ENCODE measurements around the gene RAP1GAP2.
A peak's percentile ranks its signal among the peaks of the same experiment; 100 is the strongest.
"Not testable (repeated sequence)": the region's sequence is repeated elsewhere in the genome, so short reads cannot be mapped to it uniquely, and the experiment has no call there.

Gene RAP1GAP2

DNA sequence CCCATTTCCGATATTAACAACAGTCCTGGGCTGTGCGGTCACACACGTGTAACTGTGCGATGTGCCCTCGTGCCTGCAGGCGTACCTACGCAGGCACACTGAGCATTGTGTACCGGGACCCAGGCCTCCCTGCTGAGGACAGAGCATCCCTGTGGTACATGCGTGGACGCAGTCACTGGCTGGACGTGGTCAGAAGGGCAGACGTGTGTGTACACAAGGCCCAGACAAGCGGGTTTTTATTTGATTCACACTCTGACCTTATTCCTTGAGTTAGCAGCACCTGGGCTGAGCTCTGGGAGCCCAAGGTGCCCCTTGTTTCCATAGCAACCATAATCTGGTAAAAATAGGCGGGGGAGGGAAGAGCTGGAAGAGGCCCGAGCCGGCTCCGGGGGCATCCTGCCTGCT is 19.5 kb downstream of the RAP1GAP2 start:
- DNase-seq, result no peak

DNA sequence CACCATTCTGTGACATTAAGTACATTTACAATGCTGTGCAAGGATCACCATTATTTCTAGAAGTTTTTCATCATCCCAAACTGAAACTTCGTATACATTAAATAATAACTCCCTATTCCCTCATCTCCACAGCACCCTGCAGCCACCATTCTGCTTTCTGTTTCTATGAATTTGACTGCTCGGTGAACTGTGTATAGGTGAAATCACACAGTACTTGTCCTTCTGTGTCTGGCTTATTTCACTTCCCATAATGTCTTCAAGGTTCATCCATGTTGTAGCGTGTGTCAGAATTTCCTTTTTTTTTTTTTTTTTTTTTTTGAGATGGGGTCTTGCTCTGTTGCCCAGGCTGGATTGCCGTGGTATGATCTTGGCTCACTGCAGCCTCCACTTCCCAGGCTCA is 20.4 kb downstream of the RAP1GAP2 start:
- no peak for DNase-seq

DNA sequence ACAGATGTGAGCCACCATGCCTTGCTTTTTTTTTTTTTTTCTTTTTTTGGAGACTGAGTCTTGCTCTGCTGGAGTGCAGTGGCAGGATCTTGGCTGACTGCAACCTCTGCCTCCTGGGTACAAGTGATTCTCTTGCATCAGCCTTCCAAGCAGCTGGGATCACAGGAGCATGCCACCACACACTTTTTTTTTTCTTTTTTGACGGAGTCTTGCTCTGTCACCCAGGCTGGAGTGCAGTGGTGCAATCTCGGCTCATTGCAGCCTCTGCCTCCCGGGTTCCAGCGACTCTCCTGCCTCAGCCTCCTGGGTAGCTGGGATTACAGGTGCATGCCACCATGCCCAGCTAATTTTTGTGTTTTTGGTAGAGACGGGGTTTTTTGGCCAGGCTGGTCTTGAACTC is 23.1 kb downstream of the RAP1GAP2 start:
- DNase-seq, result not testable (repeated sequence)

DNA sequence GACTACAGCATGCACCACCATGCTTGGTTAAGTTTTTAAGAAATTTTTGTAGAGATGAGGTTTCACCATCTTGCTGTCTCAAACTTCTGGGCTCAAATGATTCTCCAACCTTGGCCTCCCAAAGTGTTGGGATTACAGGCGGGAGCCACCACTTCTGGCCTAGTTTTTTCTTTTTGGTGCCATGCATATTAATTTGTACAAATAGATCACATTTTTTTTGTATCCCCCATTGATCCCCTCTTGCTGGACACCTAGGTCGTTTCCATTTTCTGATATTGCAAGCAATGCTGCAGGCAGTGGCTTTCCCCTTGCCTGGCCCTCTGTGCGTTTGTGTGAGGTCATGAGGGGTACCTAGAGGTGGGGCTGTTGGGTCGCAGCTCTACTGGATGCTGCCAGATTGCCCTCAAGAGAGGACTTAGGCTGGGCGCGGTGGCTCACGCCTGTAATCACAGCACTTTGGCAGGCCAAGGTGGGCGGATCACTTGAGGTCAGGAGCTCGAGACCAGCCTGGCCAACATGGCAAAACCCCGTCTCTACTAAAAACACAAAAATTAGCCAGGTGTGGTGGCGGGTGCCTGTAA is 23.8 kb downstream of the RAP1GAP2 start:
- DNase-seq, result no peak

DNA sequence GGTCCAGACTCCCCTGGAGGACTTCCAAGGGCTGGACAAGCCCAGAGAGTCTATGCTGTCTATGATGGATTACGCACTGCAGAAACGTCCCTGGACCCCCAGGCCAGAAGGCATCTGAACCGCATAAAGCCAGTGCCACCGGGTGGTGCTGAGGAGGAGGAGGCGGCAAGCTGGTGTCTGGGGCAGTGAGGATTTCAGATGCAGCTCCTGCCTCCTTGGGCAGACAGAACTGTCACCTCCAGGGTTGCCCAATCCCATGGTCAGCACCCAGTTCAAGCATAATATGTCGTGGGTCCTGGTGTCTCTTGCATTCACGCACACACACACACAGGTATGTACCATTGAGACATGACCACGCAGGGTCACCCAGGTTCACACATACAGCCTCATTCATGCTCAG is 25.6 kb downstream of the RAP1GAP2 start:
- no peak for DNase-seq

DNA sequence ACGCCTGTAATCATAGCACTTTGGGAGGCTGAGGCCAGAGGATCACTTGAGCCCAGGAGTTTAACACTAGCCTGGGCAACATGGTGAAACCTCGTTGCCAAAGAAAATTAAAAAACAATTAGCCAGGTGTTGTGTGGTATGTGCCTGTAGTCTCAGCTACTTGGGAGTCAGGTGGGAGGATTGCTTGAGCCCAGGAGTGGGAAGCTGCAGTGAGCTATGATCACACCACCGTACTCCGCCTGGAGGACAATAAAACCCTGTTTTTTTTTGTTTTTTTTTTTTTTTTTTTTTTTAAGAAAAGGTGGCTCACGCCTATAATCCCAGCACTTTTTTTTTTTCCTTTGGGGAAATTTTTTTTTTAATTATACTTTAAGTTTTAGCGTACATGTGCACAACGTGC is 26.1 kb downstream of the RAP1GAP2 start:
- no peak for DNase-seq

DNA sequence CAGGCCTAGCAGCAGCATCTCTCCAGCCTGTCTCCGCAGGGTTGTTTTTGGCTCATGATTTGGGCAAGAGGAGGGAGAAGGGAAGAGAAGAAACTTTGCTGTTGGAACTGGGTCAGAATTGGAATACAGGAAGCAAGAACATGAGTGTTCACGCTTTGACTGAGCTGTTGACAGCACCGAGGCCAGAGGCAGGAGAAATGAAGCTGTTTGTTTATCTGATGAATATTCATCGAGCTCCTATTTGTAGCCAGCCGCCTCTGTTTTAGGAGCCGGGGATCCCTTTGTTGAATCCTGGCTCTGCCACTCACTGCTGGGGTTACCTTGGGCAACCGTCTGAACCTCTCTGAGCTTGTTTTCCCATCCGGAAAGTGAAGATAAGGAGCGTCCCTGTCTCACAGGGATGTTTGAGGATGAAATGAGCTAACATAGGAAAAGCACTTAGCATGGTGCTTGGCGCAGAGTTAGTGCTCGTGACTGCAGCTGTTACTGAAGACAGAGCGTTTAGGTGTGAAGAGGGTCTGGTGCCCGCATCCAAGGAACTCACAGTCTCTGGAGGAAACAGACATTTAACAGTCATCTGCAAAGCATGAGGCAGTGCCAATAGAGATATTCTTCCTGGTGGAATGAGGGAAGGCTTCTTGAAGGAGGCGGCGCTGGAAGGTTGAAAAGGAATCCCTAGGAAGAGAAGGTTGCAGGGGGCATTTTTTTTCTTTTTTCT is 29.2 kb downstream of the RAP1GAP2 start:
- no peak for DNase-seq

DNA sequence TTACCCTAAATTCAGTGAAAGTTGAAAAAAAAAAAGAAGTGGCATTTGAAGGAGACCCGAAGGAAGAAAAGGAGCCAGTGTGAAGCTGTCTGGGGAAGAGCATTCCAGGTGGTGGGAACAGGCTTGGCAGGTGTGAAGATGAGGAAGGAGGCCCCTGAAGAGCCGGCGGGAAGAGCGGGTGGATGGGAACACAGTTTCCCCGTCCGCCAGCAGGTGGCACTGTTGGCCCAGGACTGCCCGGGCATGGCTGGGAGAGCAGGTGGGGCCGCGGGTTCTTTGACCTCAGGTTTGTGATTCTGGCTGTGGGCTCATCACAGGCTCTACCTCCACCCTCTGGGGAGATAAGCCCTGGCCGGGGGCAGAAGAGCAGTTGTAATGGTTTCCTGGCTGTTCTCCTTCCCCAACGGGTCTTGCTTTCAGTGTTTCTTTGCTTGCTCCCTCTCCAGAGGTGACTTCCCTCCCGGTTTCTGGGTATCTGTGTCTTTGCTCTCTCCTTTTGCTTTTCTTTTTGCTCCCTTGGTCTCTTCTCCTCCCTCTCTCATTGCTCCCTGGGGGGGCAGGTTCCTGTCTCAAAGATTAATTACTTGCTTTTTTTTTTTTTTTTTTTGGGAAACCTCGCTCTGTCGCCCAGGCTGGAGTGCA is 32.3 kb downstream of the RAP1GAP2 start:
- peak; percentile 83 for DNase-seq

DNA sequence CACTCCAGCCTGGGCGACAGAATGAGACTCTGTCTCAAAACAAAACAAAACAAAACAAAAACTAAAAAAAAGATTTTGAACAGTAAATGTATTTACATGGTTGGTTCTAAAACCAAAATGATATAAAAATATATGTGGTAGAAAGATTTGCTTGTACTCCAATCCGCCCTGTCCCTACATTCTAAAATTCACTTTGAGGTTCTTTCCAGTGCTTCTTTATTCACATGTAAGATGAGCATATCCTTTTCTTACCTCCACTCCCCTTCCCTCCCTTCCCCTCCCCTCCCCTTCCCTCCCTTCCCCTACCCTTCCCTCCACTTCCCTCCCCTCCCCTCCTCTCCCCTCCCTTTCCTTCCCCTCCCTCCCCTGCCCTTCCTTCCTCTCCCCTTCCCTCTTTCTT is 34.4 kb downstream of the RAP1GAP2 start:
- DNase-seq, result no peak

DNA sequence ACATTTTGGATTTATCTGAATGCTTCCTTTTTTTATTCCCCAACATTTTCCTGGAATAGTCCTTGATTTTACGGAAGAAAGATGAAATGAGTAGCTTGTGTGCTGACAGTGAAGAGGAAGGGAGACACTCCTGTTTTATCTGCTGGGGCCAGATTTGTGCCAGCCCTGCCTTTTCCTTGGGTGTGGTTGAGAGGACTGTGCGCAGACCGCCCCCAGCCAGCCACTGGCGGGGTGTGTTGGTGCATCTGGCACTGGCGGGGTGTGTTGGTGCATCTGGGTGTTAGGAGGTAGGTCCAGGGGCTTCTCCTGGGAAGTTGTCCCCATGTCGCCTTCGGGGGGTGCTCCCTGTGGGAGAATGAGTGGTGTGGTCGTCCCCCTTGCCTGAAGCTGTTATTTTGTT is 39.5 kb downstream of the RAP1GAP2 start:
- no peak for DNase-seq

DNA sequence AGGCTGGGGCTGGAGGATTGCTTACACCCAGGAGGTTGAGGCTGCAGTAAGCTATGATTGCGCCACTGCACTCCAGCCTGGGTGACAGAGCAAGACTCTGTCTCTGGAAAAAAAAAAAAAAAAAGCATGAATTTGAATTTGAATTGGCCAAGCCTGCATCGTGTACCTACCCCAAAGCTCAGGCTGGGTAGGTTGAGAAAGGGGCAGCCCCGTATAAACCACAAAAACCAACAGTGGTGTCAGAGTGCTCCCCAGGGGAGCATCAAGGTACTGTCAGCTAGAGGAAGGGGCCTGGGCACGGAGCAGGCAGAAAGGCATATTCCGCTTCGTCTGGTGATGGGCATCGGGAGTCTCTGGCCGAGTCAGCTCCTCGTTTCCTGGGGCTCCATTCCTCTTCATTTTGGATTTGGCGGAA is 40.9 kb downstream of the RAP1GAP2 start:
- peak; percentile 55 for DNase-seq

DNA sequence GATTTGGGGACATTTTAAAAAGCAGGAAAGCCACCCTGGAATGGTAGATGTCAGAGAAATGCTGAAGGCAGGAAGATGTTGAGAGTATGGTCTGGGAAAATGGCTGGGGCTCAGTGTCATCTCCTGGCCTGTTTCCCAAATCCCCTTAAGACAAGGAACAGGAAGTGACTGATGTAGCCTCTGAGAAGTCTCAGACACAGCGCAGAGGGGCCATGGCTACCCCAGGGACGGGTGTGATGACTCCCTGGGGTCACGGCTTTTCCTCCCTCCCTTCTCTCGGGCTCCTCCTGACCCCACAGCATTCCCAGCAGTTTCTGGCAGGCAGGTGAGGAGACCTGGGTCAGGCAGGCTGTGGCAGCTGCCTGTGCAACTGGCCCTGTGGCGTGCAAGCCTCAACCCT is 45.4 kb downstream of the RAP1GAP2 start:
- no peak for DNase-seq

DNA sequence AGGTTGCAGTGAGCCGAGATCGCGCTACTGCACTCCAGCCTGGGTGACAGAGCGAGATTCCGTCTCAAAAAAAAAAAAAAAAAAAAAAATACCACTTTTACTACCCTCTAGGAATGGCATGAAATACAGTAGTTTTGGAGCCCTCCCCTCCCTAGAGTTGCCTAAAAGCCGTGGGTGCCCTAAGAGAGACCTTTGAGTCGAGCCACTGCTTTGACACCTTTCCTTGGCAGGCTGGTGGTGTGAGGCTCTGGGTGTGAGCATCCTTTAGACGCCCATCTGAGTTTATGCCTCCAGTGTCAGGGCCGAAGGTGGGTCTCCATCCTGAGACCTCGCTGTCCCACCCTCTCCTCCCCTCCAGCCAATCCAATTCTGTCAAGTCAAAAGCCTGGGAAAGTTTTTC is 46.2 kb downstream of the RAP1GAP2 start:
- DNase-seq, result no peak

DNA sequence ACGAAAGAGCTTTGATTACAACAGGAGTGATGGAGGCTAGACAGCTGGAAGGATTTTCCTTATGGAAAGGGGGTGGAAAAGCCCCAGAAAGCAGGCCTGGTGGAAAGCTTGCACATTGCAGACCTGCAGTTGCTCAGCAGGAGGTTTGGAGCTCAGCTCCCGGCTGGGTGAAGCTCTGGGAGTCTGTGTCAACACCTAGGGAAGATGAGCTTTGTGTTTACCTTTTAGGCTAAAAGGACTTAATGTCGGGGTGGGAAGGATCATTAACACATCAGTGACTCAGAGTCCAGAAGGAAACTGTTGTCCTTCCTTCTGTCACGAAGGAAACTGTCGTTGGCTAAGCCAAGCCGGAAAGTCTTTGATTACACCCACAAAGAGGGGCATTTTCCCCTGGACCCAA is 48.2 kb downstream of the RAP1GAP2 start:
- no peak for DNase-seq

DNA sequence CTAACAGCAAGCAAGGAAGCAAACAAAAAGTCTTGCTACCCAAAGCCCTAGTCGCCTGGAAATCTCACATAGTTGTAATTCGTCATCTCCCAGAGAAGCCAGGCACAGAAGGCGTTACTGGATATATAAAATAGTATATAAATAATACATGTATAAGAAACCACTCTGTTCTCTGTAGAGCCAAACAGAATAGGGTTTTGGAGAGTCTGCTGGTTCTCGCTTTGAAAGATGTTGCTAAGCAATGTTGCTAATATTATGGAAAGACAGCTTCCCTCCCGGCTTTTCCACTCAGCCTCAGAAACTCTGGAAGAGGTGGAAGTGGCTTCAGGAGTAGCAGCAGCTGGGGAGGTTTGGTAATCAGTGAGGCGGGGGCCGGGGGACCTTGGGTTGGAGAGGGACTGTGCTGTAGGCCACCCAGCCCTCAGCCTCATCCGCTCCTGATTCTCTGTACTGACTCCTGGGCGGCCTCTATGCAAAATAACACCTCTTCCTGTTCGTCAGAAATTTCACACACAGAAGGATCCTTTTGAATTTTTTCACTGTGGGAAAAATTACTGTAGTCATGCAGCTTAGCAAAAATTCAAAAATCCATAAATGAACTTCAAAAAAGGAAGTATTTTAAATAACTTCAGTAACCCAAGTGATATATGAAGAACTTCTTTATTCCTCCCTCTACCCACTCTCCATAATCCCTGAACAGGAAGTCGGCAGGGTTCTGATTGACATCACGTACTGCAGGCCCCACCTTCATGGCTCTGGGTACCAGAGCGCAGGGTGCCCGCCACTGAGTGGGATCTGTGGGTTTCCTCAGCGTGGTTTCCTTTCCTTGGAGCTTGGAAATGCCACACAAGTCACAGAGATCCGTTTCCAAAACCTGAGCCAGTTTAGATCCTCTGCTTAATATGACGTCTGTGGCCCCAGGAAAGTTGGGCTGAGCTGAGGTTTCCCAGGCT is 51.4 kb downstream of the RAP1GAP2 start:
- no peak for DNase-seq

DNA sequence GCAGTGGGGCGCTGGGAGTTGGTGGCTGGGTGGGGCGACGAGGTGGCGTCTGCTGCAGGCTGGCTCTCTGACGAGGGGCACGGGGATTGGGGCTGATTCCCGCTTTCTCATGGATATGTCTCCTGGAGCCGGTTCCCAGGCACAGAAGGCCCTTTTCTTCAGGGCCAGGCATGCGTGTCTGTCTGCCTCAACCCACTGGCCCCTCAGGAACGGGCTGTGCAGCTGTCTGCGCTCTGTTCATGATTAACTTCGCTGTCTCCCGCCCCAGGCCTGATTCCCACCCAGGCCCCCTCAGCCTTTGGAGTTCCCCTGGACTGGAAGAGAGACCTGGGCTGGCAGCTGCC is 53.1 kb downstream of the RAP1GAP2 start:
- no peak for DNase-seq

DNA sequence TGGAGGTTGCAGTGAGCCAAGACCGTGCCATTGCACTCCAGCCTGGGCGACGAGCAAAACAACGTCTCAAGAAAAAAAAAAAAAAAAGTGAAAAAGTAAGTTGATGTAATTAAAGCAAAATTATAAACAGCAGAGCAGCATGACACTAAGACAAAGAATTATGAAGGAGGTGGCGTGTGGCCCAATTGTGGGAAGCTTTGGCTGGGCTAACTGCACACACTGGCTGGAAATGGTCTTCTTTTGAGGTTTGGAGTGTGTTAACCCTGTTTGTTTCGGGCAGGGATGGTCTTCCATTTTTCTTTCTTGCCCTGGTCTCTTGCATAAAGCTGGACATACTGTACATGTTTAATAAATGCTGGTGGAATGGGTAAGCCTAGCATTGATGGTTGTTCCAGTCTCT is 54.8 kb downstream of the RAP1GAP2 start:
- no peak for DNase-seq

DNA sequence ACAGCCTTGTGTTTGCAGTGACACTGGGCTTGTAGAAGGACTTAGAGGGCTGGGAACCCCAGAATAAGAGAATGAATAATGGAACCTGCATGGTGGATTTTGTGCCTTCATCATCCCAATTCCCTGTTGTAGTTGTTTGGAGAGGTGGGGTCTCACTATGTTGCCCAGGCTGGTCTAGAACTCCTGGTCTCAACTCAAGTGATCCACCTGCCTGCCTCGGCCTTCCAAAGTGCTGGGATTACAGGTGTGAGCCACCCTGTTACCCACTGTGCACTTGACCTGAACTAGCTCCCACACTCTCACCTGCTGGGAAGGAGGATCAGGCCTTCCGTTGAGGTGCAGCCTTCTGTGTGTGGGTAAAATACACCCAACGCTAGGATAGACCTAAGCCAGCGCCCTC is 55.4 kb downstream of the RAP1GAP2 start:
- DNase-seq, result no peak

DNA sequence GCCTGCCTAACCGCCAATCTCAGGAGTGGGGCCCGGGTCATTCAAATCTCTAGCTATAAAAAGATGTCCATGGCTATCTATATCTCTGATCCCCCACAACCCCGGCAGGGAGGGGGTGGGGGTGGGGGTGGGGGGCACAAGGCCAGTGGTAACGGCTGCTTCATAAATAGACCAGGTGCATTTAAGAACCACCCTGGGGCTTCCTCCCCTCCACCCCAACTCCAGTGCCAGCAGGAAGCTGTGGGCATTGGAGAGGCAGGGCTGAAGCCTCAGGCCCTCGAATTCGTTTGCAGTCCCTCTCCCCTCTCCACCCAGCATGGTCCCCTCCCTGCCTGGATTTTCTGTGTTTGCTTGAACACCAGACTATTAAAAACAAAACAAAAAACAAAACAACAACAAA is 56.0 kb downstream of the RAP1GAP2 start:
- DNase-seq, result no peak

DNA sequence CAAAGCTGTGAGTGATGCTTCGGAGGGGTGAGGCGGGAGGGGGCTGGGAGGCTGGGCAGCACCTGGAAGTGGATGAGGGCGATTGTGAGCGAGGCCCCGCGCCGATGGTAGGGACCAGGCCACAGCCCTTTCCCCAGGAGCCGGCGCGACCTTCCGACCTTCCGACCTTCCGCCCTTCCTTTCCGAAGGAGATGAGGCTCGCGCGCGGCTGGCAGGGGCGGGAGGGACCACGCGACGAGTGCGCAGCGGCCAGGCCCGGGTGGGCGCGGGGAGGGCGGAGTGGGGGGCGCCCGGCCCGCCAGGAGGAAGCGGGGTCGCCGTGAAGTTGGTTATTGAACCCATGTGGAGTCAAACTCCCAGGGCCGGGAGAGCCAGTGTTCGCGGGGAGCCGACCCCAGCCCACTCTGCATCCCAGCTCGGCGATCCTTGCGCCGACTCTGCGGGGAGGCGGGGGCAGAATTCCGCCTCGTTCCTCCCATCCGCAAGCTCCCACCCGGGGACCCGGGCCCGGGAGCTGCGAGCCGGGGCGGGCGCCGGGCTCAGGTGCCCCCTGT is 56.6 kb downstream of the RAP1GAP2 start:
- DNase-seq, result no peak

DNA sequence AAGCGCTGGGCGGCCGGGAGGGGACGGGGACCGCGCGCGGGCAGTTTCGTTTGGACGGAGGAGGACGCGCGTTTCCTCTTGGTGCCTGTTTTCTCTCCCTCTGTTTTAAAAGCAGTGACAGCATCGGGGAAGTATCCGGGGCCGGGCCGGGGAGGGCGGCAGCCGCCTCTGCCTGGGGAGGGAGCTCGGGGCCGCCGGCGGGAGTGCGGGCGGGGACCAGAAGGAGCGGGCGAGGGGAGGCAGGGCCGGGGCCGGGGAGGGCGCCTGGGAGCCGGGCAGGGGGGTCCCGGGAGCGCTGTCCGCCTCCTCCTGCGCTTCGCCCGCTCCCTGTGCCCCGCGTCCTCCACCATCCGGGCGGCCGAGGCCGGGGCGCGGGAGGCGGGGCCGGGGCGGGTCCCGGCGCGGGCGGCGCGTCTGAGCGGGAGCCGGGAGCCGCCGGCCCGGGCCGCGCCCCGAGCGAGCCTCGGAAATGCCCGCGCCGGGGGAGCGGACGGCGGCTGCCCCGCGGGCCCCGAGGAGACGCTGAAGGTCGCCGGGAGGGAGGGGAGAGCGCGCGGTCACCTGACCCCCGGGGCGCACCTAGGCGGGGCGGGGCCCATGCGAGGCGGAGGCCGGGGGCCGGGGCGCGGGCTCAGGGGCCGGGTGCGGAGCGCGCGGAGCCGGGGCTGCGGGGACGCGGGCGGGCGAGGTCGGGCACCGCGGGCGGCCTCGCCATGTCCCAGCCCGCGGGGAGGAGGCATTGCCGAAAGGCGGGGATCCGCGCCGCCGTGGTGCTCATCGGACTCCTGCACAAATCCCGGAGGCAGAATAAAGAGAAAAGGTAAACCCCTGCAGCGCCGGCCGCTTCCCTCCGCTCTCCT is 57.3 kb downstream of the RAP1GAP2 start:
- peak; percentile 42 for DNase-seq
